DOHH2 (cell line): Measurements from ENCODE around the gene CD320.

ENCODE experiments used
- H3F3A ChIP-seq: fragments of 200-600 bp; sonication (generic), shearing (Covaris generic); 2 replicates; pipeline ENCODE4 v1.6.0; 2016; ENCODE audit warnings: antibody characterized with exemption, mild to moderate bottlenecking; ENCODE audit not compliant: control insufficient read depth, insufficient read depth
- H3K27ac ChIP-seq: fragments of 200-600 bp; sonication (generic); 2 replicates; pipeline ENCODE4 v1.5.1; 2014; ENCODE audit warnings: low read depth, mild to moderate bottlenecking, low read length, moderate library complexity
- H3K27me3 ChIP-seq: fragments of 200-600 bp; sonication (generic); 2 replicates; pipeline ENCODE4 v1.6.1; 2014; ENCODE audit warnings: mild to moderate bottlenecking, low read length, mixed read lengths; ENCODE audit not compliant: control insufficient read depth
- H3K36me3 ChIP-seq: fragments of 200-600 bp; sonication (generic); 2 replicates; pipeline ENCODE4 v1.6.1; 2014; ENCODE audit warnings: mild to moderate bottlenecking, low read length, moderate library complexity, mixed read lengths; ENCODE audit not compliant: control insufficient read depth
- H3K4me1 ChIP-seq: fragments of 200-600 bp; sonication (generic); 2 replicates; pipeline ENCODE4 v1.6.1; 2014; ENCODE audit warnings: mild to moderate bottlenecking, low read length, mixed read lengths; ENCODE audit not compliant: control insufficient read depth
- H3K4me2 ChIP-seq: fragments of 200-600 bp; sonication (generic); 2 replicates; pipeline ENCODE4 v1.6.0; 2014; ENCODE audit warnings: mild to moderate bottlenecking, low read length, moderate library complexity
- H3K4me3 ChIP-seq: fragments of 200-600 bp; sonication (generic); 2 replicates; pipeline ENCODE4 v1.5.1; 2014; ENCODE audit warnings: mild to moderate bottlenecking, low read length, mixed read lengths
- H3K79me2 ChIP-seq: fragments of 200-600 bp; sonication (generic); 2 replicates; pipeline ENCODE4 v1.6.1; 2014; ENCODE audit warnings: mild to moderate bottlenecking, low read length, mixed read lengths; ENCODE audit not compliant: control insufficient read depth
- H3K9me2 ChIP-seq: fragments of 200-600 bp; sonication (generic); replicated peaks from 2 replicates; pipeline ENCODE4 v1.6.1; 2014; ENCODE audit warnings: mild to moderate bottlenecking, low read length, mixed read lengths; ENCODE audit not compliant: control insufficient read depth
- H3K9me3 ChIP-seq: fragments of 200-600 bp; sonication (generic); 2 replicates; pipeline ENCODE4 v1.6.1; 2014; ENCODE audit warnings: antibody characterized with exemption, low read length, mixed read lengths; ENCODE audit not compliant: control insufficient read depth, insufficient read depth
- H4K20me1 ChIP-seq: fragments of 200-600 bp; sonication (generic); 2 replicates; pipeline ENCODE4 v1.6.0; 2014; ENCODE audit warnings: low read depth, mild to moderate bottlenecking, antibody characterized with exemption, low read length, moderate library complexity; ENCODE audit not compliant: control insufficient read depth, insufficient read depth
- EZH2phosphoT487 ChIP-seq: fragments of 200-600 bp; sonication (generic); IDR thresholded peaks from 2 replicates; pipeline ENCODE4 v1.6.1; 2017; ENCODE audit warnings: borderline replicate concordance, mild to moderate bottlenecking, antibody characterized with exemption, low read length, moderate library complexity, mixed read lengths
- TF ChIP-seq, protein P1 (sequence below): fragments of 200-600 bp; sonication (generic); IDR thresholded peaks from one replicate; pipeline ENCODE4 v1.5.1; 2014; ENCODE audit warnings: antibody characterized with exemption, mild to moderate bottlenecking, low read depth, low read length; ENCODE audit not compliant: poor library complexity, severe bottlenecking

CD320 gene

DNA sequence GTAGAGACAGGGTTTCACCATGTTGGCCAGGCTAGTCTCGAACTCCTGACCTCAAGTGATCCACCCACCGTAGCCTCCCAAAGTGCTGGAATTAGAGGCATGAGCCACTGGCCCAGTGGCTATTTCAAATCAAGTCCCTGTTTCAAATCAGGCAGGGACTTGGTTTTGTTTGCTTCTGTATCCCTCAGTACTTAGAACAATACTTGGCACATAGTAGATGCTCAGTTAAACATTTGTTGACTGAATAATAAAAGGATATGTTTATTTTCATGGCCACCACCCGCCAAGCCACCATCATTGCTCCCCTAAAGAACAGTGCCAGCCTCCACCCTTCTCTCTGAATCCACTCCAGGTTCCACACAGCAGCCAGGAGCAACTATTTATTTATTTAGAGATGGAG is 17.3 kb upstream of the CD320 start:
- H3K9me3 ChIP-seq: no peaks in the 10 kb centered on the region
- H3K4me1 ChIP-seq: peaks cover 35% of the 10 kb centered on the region
- peaks cover 27% of the 10 kb centered on the region for H3K79me2 ChIP-seq
- no peak overlapping the region for H3K4me2 ChIP-seq
- H3K9me2 ChIP-seq: no peaks in the 10 kb centered on the region
- H3K27me3 ChIP-seq: peaks cover 7% of the 10 kb centered on the region; the same call in 1 of the 2 replicates
- H4K20me1 ChIP-seq: peaks cover 23% of the 10 kb centered on the region
- peaks cover 38% of the 10 kb centered on the region for H3F3A ChIP-seq
- TF ChIP-seq, protein P1, sequence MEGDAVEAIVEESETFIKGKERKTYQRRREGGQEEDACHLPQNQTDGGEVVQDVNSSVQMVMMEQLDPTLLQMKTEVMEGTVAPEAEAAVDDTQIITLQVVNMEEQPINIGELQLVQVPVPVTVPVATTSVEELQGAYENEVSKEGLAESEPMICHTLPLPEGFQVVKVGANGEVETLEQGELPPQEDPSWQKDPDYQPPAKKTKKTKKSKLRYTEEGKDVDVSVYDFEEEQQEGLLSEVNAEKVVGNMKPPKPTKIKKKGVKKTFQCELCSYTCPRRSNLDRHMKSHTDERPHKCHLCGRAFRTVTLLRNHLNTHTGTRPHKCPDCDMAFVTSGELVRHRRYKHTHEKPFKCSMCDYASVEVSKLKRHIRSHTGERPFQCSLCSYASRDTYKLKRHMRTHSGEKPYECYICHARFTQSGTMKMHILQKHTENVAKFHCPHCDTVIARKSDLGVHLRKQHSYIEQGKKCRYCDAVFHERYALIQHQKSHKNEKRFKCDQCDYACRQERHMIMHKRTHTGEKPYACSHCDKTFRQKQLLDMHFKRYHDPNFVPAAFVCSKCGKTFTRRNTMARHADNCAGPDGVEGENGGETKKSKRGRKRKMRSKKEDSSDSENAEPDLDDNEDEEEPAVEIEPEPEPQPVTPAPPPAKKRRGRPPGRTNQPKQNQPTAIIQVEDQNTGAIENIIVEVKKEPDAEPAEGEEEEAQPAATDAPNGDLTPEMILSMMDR: no peak
- H3K36me3 ChIP-seq: peaks cover 41% of the 10 kb centered on the region
- no peak overlapping the region for H3K4me3 ChIP-seq
- H3K27ac ChIP-seq: no peak overlapping the region

DNA sequence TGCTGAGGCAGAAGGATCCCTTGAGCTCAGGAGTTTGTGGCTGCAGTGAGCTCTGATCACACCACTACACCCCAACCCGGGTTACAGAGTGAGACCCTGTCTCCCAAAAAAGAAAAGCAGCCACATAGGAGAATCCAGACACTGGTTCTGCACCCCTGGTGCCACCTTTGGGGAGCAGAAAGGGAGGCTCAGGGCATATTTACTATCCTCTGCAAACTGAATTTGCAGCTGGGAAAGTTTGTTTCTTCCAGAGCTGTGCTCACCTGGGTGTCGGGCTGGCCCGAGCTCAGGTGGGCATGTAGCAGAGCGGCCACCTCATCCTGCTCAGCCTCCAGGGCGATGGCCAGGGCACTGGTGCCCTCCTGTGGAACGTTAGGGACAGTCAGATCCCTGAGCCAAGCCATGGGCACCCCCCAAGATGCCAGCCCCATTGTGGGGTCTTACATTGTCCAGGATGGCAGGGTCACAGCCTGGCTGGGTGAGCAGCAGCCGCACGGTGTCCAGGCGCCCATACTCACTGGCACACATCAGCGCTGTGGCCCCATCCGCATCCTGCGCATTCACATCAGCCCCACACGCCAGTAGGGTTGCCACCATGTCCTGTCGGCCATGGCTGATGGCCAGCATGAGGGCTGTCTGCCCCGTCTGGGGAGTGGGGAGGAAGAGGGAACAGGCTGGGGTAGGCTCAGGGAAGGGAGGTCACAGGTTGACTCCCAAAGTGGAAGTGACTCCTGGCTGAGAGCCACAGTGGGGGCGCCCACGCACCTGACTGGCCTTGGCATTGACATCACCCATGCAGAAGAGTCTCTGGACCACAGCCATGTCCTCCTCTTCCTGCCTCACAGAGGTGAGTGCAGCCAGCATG is 16.3 kb upstream of the CD320 start:
- peaks cover 41% of the 10 kb centered on the region for H3K36me3 ChIP-seq
- H3K27ac ChIP-seq: no peak overlapping the region; the same call in 1 of the 2 replicates
- H3K27me3 ChIP-seq: peaks cover 7% of the 10 kb centered on the region; the same call in 1 of the 2 replicates
- H3K4me1 ChIP-seq: peaks cover 44% of the 10 kb centered on the region
- H3K9me3 ChIP-seq: no peaks in the 10 kb centered on the region
- peaks cover 38% of the 10 kb centered on the region for H3F3A ChIP-seq
- H3K79me2 ChIP-seq: peaks cover 37% of the 10 kb centered on the region
- H3K4me3 ChIP-seq: peak overlapping the region; percentile 47
- H4K20me1 ChIP-seq: peaks cover 23% of the 10 kb centered on the region
- H3K9me2 ChIP-seq: no peaks in the 10 kb centered on the region
- peak overlapping the region; percentile 82 for H3K4me2 ChIP-seq
- TF ChIP-seq, protein P1: peak; percentile 22
- TF ChIP-seq EZH2phosphoT487: no peak

DNA sequence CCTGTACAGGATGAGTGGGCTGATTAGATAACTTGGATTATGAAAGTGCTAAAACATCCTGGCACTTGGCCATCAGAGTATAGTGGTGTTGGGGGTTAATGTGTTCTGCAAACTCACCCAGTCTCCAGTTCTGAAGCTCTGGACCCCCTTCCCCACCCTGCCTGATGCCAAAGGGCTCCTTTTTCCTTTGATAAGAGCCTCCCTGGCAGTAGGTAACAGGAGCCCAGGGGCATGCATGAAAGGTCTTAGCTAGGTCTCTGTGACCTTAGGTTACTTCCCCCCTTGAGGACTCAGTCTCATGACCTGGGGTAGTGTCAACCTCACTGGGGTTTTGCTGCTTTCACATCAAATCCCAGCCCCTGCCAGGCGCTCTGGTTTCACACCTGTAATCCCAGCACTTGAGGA is 15.6 kb upstream of the CD320 start:
- H3K4me2 ChIP-seq: peak overlapping the region; percentile 82
- no peaks in the 10 kb centered on the region for H3K9me2 ChIP-seq
- H3F3A ChIP-seq: peaks cover 38% of the 10 kb centered on the region
- H3K27me3 ChIP-seq: peaks cover 7% of the 10 kb centered on the region; the same call in 1 of the 2 replicates
- H3K4me3 ChIP-seq: peak overlapping the region; percentile 47; the same call in 1 of the 2 replicates
- H3K4me1 ChIP-seq: peaks cover 51% of the 10 kb centered on the region
- H4K20me1 ChIP-seq: peaks cover 23% of the 10 kb centered on the region
- H3K79me2 ChIP-seq: peaks cover 44% of the 10 kb centered on the region
- no peaks in the 10 kb centered on the region for H3K9me3 ChIP-seq
- TF ChIP-seq EZH2phosphoT487: no peak
- TF ChIP-seq, protein P1: no peak
- no peak overlapping the region for H3K27ac ChIP-seq
- peaks cover 44% of the 10 kb centered on the region for H3K36me3 ChIP-seq
